ENCODE results near the gene HELB. TPM values are rescaled to one million over a fixed set of nuclear protein-coding genes. Genes with fewer than 3 reads are reported as not detected.

HELB gene
- total and polyA plus RNA-seq, 2 donors (not counting 3 experiments of a cell fraction or from before 2014, with no cell fraction given): 0.75 to 4.0 TPM

DNA sequence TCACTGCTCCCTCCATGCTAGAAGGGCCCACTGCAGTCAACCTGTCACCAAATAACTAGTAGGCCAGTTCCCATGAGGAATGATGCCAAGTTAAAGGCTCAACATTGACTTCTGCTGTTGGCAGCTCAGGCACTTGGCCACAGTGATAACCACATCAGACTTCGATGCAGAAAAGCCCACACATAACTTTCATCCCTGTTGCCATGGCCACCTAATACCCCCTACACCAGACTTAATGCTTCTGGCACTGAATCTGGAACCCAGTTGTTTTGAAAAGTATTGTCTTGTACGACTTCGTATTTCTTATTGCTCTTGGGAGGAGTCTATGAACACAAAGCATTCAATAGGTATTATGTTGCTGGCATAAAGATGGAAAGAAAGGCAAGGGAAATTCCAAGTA is 44.3 kb upstream of the HELB start:
- no peak overlapping the region for H3K4me3 ChIP-seq (replicated peaks in 1 of 3; ENCODE audit: insufficient read depth in 1 of 3, low read depth in 1 of 3, low read length in 3 of 3)
- H3K27ac ChIP-seq (ENCODE audit: insufficient read depth, low read depth, low read length): no peak overlapping the region
- BruUV-seq (replicated peaks): no TSS peak
- no peaks in the 10 kb centered on the region for H4K20me1 ChIP-seq (replicated peaks; ENCODE audit: control insufficient read depth, extremely low read depth, insufficient read depth, low read length)
- H3K27me3 ChIP-seq (ENCODE audit: control insufficient read depth in 2 of 2, insufficient read depth in 2 of 2, low read length in 2 of 2): peaks cover 3 to 6% of the 10 kb centered on the region in 2 experiments
- H3K4me2 ChIP-seq (ENCODE audit: insufficient read depth, low read length): no peak overlapping the region
- dilution Hi-C loops (cut with MboI; ENCODE audit: extremely low pct_ligation_motif_present, low sequenced_read_pairs): no loop called here
- POLR2A ChIA-PET: no interaction called here
- CTCF ChIA-PET: interaction anchor here (0.9 kb wide), 1 partner anchor 12 kb away, joined by 3 read pairs; no protein-coding TSS in a partner anchor
- H3K36me3 ChIP-seq (ENCODE audit: control insufficient read depth in 2 of 2, extremely low read depth in 1 of 2, insufficient read depth in 2 of 2, low read length in 2 of 2): no peaks in the 10 kb centered on the region
- no peak overlapping the region for H3K9ac ChIP-seq (replicated peaks; ENCODE audit: extremely low read depth, insufficient read depth, low read length)
- TF ChIP-seq POLR2A (IDR thresholded peaks at IDR 0.05; ENCODE audit: low read depth, low read length) (no peak), GATA2 (IDR thresholded peaks at IDR 0.05; ENCODE audit: insufficient read depth, insufficient read length, low read depth, low read length) (no peak)
- TF ChIP-seq, protein P1, sequence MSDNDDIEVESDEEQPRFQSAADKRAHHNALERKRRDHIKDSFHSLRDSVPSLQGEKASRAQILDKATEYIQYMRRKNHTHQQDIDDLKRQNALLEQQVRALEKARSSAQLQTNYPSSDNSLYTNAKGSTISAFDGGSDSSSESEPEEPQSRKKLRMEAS (IDR thresholded peaks at IDR 0.05; ENCODE audit: insufficient read depth, insufficient read length): no peak
- intact Hi-C loops (cut with micrococcal nuclease): no loop called here
- H3K9me3 ChIP-seq (replicated peaks; ENCODE audit: control insufficient read depth, insufficient read depth, low read length): no peaks in the 10 kb centered on the region
- H3K79me2 ChIP-seq (ENCODE audit: control insufficient read depth, insufficient read depth, low read length): no peaks in the 10 kb centered on the region
- no peak overlapping the region for H2AFZ ChIP-seq (ENCODE audit: low read depth, low read length)
- no peaks in the 10 kb centered on the region for H3K4me1 ChIP-seq (ENCODE audit: control insufficient read depth, extremely low read depth, insufficient read depth, low read length)
- DNase-seq (ENCODE audit: low read depth, low spot score): no peak
- no peak for FAIRE-seq
- H3K9me1 ChIP-seq (replicated peaks; ENCODE audit: control insufficient read depth, extremely low read depth, insufficient read depth, low read length): no peaks in the 10 kb centered on the region

DNA sequence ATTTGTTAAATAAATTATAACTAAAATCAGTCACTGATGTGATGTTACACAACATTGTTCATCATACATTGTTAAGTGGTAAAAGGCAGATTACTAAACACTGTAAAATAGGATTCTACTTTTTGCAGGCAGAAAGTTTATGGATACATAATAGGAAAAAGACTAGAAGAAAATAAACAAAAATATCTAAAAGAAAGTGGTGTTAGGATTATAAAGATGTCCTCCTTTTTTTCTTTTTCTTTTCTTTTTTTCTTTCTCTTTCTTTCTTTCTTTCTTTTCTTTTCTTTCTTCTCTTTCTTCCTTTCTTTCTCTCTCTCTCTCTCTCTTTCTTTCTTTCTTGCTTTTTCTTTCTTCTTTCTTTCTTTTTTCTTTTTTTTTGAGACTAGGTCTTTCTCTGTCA is 39.6 kb upstream of the HELB start:
- H3K4me3 ChIP-seq (replicated peaks in 1 of 3; ENCODE audit: insufficient read depth in 1 of 3, low read depth in 1 of 3, low read length in 3 of 3): no peak overlapping the region
- no peak overlapping the region for H3K27ac ChIP-seq (ENCODE audit: insufficient read depth, low read depth, low read length)
- intact Hi-C loops (cut with micrococcal nuclease) (no loop called here), dilution Hi-C loops (cut with MboI; ENCODE audit: extremely low pct_ligation_motif_present, low sequenced_read_pairs) (no loop called here)
- no TSS peak for BruUV-seq (replicated peaks)
- H3K4me1 ChIP-seq (ENCODE audit: control insufficient read depth, extremely low read depth, insufficient read depth, low read length): no peaks in the 10 kb centered on the region
- no peaks in the 10 kb centered on the region for H3K9me3 ChIP-seq (replicated peaks; ENCODE audit: control insufficient read depth, insufficient read depth, low read length)
- H3K36me3 ChIP-seq (ENCODE audit: control insufficient read depth in 2 of 2, extremely low read depth in 1 of 2, insufficient read depth in 2 of 2, low read length in 2 of 2): no peaks in the 10 kb centered on the region
- H3K9ac ChIP-seq (replicated peaks; ENCODE audit: extremely low read depth, insufficient read depth, low read length): no peak overlapping the region
- DNase-seq (ENCODE audit: low read depth, low spot score) (no peak), FAIRE-seq (no peak)
- H3K4me2 ChIP-seq (ENCODE audit: insufficient read depth, low read length): no peak overlapping the region
- POLR2A ChIA-PET: no interaction called here
- TF ChIP-seq JUN (IDR thresholded peaks at IDR 0.05; ENCODE audit: borderline replicate concordance, insufficient read depth, insufficient read length, low read depth): no peak
- TF ChIP-seq FOS (IDR thresholded peaks at IDR 0.05; ENCODE audit: borderline replicate concordance, insufficient read depth, low read length): no peak
- TF ChIP-seq, protein P1 (IDR thresholded peaks at IDR 0.05; ENCODE audit: insufficient read depth, insufficient read length): no peak
- no peak for TF ChIP-seq POLR2AphosphoS5 (IDR thresholded peaks at IDR 0.05; ENCODE audit: insufficient read depth, low read depth, low read length)
- TF ChIP-seq POLR2A (IDR thresholded peaks at IDR 0.05; ENCODE audit: low read depth, low read length): no peak
- TF ChIP-seq GATA2 (IDR thresholded peaks at IDR 0.05; ENCODE audit: insufficient read depth, insufficient read length, low read depth, low read length): no peak
- TF ChIP-seq EZH2 (IDR thresholded peaks at IDR 0.05; ENCODE audit: borderline replicate concordance, low read depth, low read length, severe bottlenecking): no peak
- TF ChIP-seq, protein P2, sequence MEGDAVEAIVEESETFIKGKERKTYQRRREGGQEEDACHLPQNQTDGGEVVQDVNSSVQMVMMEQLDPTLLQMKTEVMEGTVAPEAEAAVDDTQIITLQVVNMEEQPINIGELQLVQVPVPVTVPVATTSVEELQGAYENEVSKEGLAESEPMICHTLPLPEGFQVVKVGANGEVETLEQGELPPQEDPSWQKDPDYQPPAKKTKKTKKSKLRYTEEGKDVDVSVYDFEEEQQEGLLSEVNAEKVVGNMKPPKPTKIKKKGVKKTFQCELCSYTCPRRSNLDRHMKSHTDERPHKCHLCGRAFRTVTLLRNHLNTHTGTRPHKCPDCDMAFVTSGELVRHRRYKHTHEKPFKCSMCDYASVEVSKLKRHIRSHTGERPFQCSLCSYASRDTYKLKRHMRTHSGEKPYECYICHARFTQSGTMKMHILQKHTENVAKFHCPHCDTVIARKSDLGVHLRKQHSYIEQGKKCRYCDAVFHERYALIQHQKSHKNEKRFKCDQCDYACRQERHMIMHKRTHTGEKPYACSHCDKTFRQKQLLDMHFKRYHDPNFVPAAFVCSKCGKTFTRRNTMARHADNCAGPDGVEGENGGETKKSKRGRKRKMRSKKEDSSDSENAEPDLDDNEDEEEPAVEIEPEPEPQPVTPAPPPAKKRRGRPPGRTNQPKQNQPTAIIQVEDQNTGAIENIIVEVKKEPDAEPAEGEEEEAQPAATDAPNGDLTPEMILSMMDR (IDR thresholded peaks at IDR 0.05; ENCODE audit: extremely low read depth in 1 of 2, insufficient read depth in 1 of 2, low read depth in 1 of 2, low read length in 2 of 2): no peak
- no peak for TF ChIP-seq MYC (IDR thresholded peaks at IDR 0.05; ENCODE audit: low read depth, low read length)
- no peaks in the 10 kb centered on the region for H4K20me1 ChIP-seq (replicated peaks; ENCODE audit: control insufficient read depth, extremely low read depth, insufficient read depth, low read length)
- H3K79me2 ChIP-seq (ENCODE audit: control insufficient read depth, insufficient read depth, low read length): no peaks in the 10 kb centered on the region
- peaks cover 3 to 9% of the 10 kb centered on the region in 2 experiments for H3K27me3 ChIP-seq (ENCODE audit: control insufficient read depth in 2 of 2, insufficient read depth in 2 of 2, low read length in 2 of 2)
- H2AFZ ChIP-seq (ENCODE audit: low read depth, low read length): no peak overlapping the region
- H3K9me1 ChIP-seq (replicated peaks; ENCODE audit: control insufficient read depth, extremely low read depth, insufficient read depth, low read length): no peaks in the 10 kb centered on the region
- CTCF ChIA-PET: no interaction called here
